MCF 10A (cell line): ENCODE measurements around the gene PLEKHH1. TPM values are rescaled to one million over a fixed set of nuclear protein-coding genes. Genes with fewer than 3 reads are reported as not detected.

Experiments used
- BruUV-seq: library from RNA; stranded (reverse); fragments of 400-500 nt; replicated peaks from 2 replicates; lab custom pipeline; 2021; lab: Mats Ljungman, UMichigan
- CTCF ChIA-PET: fragments of 300-600 bp; sonication (Branson Sonifier 250); formaldehyde crosslinking; extraction: SDS; loops from one replicate; lab custom pipeline; 2021; ENCODE audit warnings: antibody characterized with exemption, inconsistent platforms; lab: Yijun Ruan, JAX
- POLR2A ChIA-PET: fragments of 300-600, 350-650 bp; sonication (Branson Sonifier 250); formaldehyde crosslinking; extraction: SDS; loops from one replicate; lab custom pipeline; 2020; ENCODE audit warnings: antibody characterized with exemption, inconsistent platforms; lab: Yijun Ruan, JAX
- DNase-seq: peaks from one replicate; pipeline ENCODE4 v3.0.0-alpha.2; 2018; ENCODE audit not compliant: unreplicated experiment
- H3K27ac Mint-ChIP-seq: one replicate; pipeline ENCODE4 v1.8.0; 2022; ENCODE audit warnings: mild to moderate bottlenecking, low read depth, mixed read lengths; ENCODE audit not compliant: unreplicated experiment
- H3K27me3 Mint-ChIP-seq: one replicate; pipeline ENCODE4 v1.8.0; 2022; ENCODE audit warnings: mixed read lengths; ENCODE audit not compliant: insufficient read depth, unreplicated experiment
- H3K36me3 Mint-ChIP-seq: one replicate; pipeline ENCODE4 v1.8.0; 2022; ENCODE audit warnings: mild to moderate bottlenecking, moderate library complexity, mixed read lengths; ENCODE audit not compliant: insufficient read depth, unreplicated experiment
- H3K4me1 Mint-ChIP-seq: one replicate; pipeline ENCODE4 v1.8.0; 2022; ENCODE audit warnings: mixed read lengths; ENCODE audit not compliant: insufficient read depth, unreplicated experiment
- H3K4me3 Mint-ChIP-seq: one replicate; pipeline ENCODE4 v1.8.0; 2022; ENCODE audit warnings: mild to moderate bottlenecking, moderate library complexity, mixed read lengths; ENCODE audit not compliant: unreplicated experiment
- H3K9me3 Mint-ChIP-seq: one replicate; pipeline ENCODE4 v1.8.0; 2022; ENCODE audit warnings: mixed read lengths; ENCODE audit not compliant: unreplicated experiment
- intact Hi-C: fragments of 100-400 bp; cut with micrococcal nuclease; formaldehyde crosslinking; loops from 2 replicates; pipeline ENCODE4 v1.14.1; 2022
- total RNA-seq: library from RNA; stranded (reverse); gene quantifications from 2 replicates; pipeline ENCODE4 v1.2.3, GENCODE V29; 2022
- TF ChIP-seq, protein P1 (sequence below): fragments of 200-600 bp; IDR thresholded peaks from one replicate; pipeline ENCODE4 v1.8.0; 2022; ENCODE audit warnings: antibody characterized with exemption, mild to moderate bottlenecking; ENCODE audit not compliant: unreplicated experiment

PLEKHH1 gene
- total RNA-seq, 1 experiment from 2014 or later = 5.8 TPM

GRCh38 chr14:67491285-67491684 lies 41.8 kb upstream of the PLEKHH1 start:
- ChIA-PET CTCF (no interaction called here), POLR2A (no interaction called here)
- Mint-ChIP-seq H3K9me3 (peaks cover 11% of the 10 kb centered on the region), H3K4me3 (no peak overlapping the region), H3K27ac (no peak overlapping the region), H3K27me3 (no peaks in the 10 kb centered on the region), H3K36me3 (no peaks in the 10 kb centered on the region), H3K4me1 (peaks cover 11% of the 10 kb centered on the region)
- intact Hi-C loops = no loop called here
- TF ChIP-seq, protein P1, sequence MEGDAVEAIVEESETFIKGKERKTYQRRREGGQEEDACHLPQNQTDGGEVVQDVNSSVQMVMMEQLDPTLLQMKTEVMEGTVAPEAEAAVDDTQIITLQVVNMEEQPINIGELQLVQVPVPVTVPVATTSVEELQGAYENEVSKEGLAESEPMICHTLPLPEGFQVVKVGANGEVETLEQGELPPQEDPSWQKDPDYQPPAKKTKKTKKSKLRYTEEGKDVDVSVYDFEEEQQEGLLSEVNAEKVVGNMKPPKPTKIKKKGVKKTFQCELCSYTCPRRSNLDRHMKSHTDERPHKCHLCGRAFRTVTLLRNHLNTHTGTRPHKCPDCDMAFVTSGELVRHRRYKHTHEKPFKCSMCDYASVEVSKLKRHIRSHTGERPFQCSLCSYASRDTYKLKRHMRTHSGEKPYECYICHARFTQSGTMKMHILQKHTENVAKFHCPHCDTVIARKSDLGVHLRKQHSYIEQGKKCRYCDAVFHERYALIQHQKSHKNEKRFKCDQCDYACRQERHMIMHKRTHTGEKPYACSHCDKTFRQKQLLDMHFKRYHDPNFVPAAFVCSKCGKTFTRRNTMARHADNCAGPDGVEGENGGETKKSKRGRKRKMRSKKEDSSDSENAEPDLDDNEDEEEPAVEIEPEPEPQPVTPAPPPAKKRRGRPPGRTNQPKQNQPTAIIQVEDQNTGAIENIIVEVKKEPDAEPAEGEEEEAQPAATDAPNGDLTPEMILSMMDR = no peak
- no peak for DNase-seq
- no TSS peak for BruUV-seq

DNA sequence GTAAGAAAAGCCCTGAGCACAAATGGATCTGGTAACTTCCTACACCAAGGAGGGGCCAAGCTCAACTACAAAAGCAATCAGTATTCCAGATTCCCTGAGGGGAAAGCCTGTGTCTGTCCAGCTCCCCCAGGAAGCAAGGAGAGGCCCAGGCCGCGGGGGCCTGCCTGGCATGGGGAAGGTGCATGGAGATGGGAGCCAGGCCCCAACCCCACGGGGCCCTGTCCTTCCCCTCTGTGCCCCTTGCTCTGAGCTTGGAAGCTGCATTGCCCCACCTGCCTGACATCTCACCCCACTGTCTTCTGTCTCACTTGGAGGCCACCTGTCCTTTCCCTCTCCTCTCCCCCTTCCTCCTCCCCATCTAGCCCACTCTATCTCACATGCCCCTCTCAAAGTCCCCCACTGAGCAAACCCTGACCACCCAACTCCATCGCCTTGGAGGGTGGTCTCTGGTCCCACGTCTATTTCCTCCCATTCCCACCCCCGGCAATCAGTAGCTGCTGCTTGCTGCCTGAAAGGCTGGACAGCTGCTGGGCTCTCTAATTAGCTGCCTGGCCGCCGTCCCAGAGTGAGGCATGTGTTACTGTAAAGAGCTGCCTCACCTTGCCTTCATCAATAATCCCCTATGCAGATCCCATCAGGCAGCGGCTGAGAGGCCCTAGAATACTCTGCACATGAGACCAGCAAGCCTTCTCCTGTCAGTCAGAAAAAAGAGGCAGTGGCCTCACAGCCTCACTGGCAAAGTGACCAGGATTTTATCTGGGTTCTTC lies 41.2 kb upstream of the PLEKHH1 start:
- CTCF ChIA-PET = no interaction called here
- H3K4me3 Mint-ChIP-seq = no peak overlapping the region
- H3K36me3 Mint-ChIP-seq = no peaks in the 10 kb centered on the region
- peaks cover 11% of the 10 kb centered on the region for H3K4me1 Mint-ChIP-seq
- POLR2A ChIA-PET = no interaction called here
- no peak overlapping the region for H3K27ac Mint-ChIP-seq
- no TSS peak for BruUV-seq
- no peak for DNase-seq
- no peaks in the 10 kb centered on the region for H3K27me3 Mint-ChIP-seq
- TF ChIP-seq, protein P1 = no peak
- intact Hi-C loops = no loop called here
- H3K9me3 Mint-ChIP-seq = peaks cover 11% of the 10 kb centered on the region

DNA sequence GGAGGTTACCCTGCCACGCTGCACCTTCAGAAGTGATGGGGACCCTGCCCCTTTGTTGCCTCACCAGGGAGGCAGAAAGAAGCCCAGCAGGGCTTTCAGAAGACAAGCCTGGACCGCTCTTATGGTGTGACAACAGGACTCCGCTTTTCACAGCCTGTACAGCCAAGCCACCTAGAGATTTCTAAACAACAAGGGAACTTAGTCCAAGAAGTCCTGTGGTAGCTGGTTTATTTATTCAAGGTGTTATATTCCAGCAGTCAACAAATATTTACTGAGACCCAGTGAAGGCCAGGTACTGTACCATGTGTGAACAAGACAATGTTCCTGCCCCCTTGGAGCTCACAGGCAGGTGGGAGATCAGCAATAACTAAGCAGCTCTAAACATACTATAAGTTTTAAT lies 40.6 kb upstream of the PLEKHH1 start:
- no peak overlapping the region for H3K4me3 Mint-ChIP-seq
- no TSS peak for BruUV-seq
- intact Hi-C loops = no loop called here
- no peaks in the 10 kb centered on the region for H3K36me3 Mint-ChIP-seq
- ChIA-PET CTCF (interaction anchor here (0.6 to 1.1 kb wide), 3 partner anchors 11 to 660 kb away, joined by 3 read pairs; no protein-coding TSS in a partner anchor), POLR2A (no interaction called here)
- TF ChIP-seq, protein P1 = no peak
- H3K27me3 Mint-ChIP-seq = no peaks in the 10 kb centered on the region
- H3K27ac Mint-ChIP-seq = no peak overlapping the region
- H3K4me1 Mint-ChIP-seq = peaks cover 11% of the 10 kb centered on the region
- no peak for DNase-seq
- peaks cover 11% of the 10 kb centered on the region for H3K9me3 Mint-ChIP-seq

DNA sequence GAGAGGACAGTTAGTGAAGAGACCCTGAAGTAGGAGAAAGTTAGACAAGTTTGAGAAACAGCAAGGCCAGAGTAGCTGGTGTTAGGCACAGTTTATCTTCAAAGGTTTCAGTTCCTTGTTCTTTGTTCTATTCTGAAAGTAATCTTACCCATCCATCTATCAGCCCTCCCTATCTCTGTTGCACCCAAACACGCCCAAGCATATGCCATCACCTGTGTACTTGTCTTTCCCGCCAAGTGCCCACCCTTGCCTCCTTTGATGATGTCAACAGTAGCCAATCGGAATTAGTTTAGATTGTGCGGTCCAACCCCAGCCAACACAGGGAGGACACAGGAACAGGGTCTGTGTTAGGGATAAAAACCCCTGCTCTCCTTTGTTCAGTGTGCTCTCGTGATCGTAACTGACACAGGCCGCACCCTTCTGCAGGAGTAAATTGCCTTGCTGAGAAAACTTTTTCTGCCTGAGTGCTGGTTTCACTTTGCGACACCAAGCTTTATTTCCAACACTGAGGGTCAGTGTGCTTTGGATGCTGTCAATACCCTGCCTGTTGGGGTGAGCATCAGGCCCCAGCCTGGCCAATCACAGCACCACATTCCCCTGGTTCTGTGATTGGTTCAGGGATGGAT lies 39.9 kb upstream of the PLEKHH1 start:
- no peak for DNase-seq
- TF ChIP-seq, protein P1 = no peak
- no peak overlapping the region for H3K27ac Mint-ChIP-seq
- H3K27me3 Mint-ChIP-seq = no peaks in the 10 kb centered on the region
- H3K9me3 Mint-ChIP-seq = peaks cover 11% of the 10 kb centered on the region
- BruUV-seq = no TSS peak
- CTCF ChIA-PET = interaction anchor here (0.6 to 1.1 kb wide), 3 partner anchors 12 to 661 kb away, joined by 3 read pairs; no protein-coding TSS in a partner anchor
- H3K36me3 Mint-ChIP-seq = no peaks in the 10 kb centered on the region
- intact Hi-C loops = no loop called here
- H3K4me3 Mint-ChIP-seq = no peak overlapping the region
- H3K4me1 Mint-ChIP-seq = peaks cover 11% of the 10 kb centered on the region
- POLR2A ChIA-PET = no interaction called here
